ENCODE data around the gene MAML2.
"Not testable (repeated sequence)": the region's sequence is repeated elsewhere in the genome, so short reads cannot be mapped to it uniquely, and the experiment has no call there.

The MAML2 gene

GRCh38 chr11:96185220-96185768, 157.7 kb downstream of the MAML2 start:
- DNase-seq: no peak

DNA sequence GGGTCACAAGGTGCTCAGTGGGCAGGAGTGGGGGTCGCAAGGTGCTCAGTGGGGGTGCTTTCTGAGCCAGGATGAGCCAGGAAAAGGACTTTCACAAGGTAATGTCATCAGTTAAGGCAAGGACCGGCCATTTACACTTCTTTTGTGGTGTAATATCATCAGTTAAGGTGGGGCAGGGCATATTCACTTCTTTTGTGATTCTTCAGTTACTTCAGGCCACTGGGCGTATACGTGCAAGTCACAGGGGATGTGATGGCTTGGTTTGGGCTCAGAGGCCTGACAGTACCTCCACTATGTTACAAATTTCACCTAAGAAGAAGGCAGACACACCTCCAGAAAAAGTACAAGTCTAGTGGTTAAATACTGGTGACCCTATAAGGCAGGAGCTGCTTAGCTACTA, 162.1 kb downstream of the MAML2 start:
- not testable (repeated sequence) for DNase-seq

- DNase-seq: no peak
Measured at GRCh38 chr11:96180341-96180740, 162.7 kb downstream of the MAML2 start.

DNA sequence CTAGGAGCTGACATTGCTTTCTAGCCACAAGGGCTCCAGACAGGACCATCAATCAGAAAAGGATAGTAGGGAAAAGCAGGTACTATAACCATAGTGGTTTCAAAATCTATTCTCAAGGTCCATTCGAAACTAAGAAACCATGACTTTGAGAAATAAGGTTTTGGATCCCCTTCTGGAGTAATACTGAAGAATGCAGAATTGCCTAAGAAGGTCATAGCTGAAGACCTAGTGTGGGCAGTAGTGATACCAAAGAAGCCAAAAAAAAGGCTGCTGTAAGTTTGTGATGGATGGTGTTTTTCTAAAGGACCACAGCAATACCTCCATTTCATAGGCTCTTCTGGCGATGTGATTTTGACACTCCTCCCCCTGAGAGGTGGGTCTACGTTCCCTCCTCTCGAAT, 163.1 kb downstream of the MAML2 start:
- DNase-seq: no peak

- DNase-seq: no peak
Measured at GRCh38 chr11:96178887-96179279, 164.1 kb downstream of the MAML2 start.

- no peak for DNase-seq
Measured at GRCh38 chr11:96178049-96178886, 164.7 kb downstream of the MAML2 start.

DNA sequence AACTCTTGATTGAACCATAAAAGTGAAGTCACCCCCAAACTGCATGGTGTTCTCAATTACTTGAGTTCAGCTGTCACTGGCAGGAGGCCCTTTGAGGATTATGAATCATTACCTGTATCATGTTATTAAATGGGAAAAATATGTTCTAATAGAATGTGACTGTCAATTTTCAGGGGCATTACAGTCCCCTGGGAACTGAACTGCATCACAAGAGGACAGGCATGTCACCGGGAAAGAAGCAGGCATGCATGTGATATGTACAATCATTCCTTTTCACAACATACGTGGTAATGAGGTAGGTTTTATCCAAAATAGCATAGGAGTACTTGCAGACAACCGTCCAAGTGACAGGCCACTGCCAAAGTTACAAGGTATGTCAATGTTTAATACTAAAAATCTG, 165.8 kb downstream of the MAML2 start:
- DNase-seq: no peak

GRCh38 chr11:96173906-96174305, 169.1 kb downstream of the MAML2 start:
- no peak for DNase-seq

DNA sequence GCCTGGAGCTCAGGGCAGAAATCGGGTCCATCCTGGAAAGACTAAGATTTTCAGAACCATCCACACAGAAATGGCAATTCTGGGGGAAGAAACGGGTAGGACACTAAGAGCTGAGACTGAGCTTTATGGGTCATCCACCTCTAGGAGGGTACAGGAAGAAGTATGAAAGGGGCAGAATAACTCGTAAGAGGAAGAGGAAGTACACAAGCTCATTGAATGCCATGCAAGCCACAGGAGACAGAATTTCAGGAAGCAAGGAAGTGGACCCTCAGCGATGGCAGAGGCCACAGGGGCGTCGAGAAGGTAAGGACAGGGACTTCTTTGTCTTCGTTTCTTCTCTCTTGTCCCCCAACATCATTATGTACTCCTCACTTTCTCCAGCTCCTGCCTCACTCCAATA, 169.6 kb downstream of the MAML2 start:
- peak; percentile 21 to 35 for DNase-seq

DNA sequence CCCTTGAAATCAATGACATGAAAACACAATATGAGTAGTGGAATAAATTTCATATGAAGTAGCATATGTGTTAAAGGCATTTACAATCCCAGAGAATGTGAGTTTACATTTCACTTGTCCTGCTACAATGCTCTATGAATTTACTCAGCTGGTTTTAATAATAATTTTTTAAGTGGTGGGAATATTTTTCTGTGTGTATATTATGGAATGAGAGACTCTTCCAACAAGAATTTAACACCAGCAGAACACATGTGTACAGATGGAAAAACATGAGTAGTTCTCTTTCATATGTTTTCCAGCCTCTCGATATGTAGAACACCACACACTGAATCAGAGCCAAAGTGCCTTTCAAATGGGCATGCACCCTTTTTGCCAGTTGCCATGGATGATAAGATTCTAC, 170.4 kb downstream of the MAML2 start:
- DNase-seq: no peak

GRCh38 chr11:96169250-96169649, 173.7 kb downstream of the MAML2 start:
- DNase-seq: no peak

DNA sequence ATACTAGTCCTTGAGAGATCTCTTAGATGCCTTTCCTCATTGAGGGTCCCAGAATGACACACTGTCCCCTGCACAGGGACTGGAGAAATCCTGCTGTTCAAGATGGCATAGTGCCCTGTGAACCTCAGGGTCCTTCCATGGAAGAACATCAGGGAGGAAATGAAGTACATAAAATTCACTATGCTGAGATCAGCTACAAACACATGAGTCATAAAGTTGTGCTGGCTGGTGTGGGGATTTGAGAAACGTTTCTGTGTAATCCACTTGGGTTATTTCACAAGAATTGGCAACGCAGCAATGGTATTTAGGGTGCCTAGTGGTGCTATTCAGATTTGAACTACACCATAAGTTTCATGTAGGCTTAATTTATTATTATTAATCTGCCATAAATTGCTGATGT, 174.4 kb downstream of the MAML2 start:
- peak; percentile 84 to 90 for DNase-seq

GRCh38 chr11:96167787-96168186, 175.2 kb downstream of the MAML2 start:
- no peak for DNase-seq

GRCh38 chr11:96167203-96167758, 175.7 kb downstream of the MAML2 start:
- no peak for DNase-seq

- no peak for DNase-seq
Measured at GRCh38 chr11:96162816-96163499, 180.0 kb downstream of the MAML2 start.

DNA sequence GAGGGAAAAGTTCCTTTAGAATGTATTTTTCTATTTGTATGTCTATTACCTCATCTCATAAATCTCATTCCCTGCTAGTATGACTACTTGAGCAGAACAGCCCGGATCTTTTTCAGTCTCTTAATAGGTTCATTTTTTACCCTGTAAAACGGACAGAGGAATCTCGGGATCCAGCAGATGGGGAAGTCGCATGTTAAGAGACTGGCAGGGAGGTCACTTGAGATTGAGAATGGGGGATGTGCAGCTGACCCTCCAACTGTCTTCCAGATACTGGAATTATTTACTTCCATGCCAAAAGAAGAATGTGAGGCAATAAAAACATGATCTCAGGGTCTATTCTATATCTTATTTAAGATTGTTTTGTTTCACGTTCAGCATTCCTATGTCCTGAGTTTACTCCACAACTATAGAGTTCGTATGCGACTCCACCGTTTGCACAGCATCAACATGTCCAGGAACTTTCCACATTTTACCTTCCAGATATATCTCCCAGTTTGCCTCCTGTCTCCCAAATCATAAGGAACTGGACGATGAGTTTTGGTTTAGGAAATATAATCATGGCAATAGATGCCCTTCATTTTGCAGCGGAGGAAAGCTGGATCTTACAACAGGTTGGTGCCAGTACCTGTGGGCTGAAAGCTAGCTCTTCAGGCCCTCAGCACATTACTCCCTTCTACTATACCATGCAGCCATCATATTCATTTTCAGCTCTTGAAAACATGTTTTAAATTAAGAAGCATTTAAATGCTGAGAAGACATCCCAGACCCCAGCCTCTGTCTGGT, 181.5 kb downstream of the MAML2 start:
- DNase-seq: no peak

DNA sequence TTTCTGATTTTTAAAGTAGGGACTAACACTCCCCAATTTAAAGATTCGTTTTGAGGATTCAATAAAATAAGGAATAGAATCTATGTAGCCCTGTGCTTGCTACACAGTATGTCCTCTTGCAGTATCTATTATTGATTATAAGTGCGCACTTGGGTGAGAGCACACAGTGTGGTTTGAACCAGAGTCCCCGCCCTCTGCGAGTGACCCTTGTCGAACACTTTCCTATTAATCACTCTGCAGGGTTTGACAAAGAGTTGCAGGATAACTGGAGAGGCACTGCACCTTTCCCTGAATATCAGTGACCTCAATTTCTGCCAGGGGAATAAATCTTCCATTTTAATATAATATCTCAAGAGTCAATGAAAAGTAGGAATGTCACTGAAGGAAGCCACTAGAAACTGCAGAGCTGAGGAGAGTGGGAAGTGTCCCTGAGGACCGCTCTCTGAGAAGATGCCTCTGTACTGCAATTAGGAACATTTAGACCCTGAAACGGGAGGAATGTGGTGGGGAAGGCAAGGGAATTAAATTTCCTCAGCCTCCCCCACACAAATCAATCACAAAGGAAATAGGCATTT, 182.2 kb downstream of the MAML2 start:
- no peak for DNase-seq

GRCh38 chr11:96159968-96160367, 183.0 kb downstream of the MAML2 start:
- no peak for DNase-seq

- DNase-seq: no peak
Measured at GRCh38 chr11:96158126-96158525, 184.9 kb downstream of the MAML2 start.

GRCh38 chr11:96157517-96157873, 185.5 kb downstream of the MAML2 start:
- no peak for DNase-seq

GRCh38 chr11:96156379-96156722, 186.6 kb downstream of the MAML2 start:
- DNase-seq: peak in 1 of 2 donors; percentile 56

GRCh38 chr11:96155627-96156378, 187.2 kb downstream of the MAML2 start:
- DNase-seq: peak; percentile 83 to 91
